ENCODE data around the gene FIGNL1.

The FIGNL1 gene

GRCh38 chr7:50426280-50427045, 23.7 kb downstream of the FIGNL1 start:
- DNase-seq: no peak

GRCh38 chr7:50425318-50425717, 24.8 kb downstream of the FIGNL1 start:
- DNase-seq: no peak

GRCh38 chr7:50423860-50424259, 26.3 kb downstream of the FIGNL1 start:
- DNase-seq: no peak

DNA sequence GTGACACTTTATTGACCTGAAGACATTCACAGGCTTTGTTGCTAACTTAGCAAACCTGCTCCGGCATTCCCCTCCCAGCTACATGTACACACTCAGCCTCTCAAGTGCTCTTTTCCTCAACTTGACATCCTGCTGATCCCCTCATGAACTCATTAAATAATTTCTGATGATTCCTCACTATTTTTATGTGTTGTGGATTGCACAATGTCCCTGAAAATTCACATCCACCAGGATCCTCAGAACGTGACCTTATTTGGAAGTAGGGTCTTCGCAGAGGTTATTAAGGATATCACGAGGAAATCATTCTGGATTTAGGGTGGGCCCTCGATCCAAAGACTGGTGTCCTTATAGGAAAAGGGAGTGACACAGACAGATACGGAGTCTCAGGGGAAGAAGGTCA, 27.3 kb downstream of the FIGNL1 start:
- DNase-seq: no peak

DNA sequence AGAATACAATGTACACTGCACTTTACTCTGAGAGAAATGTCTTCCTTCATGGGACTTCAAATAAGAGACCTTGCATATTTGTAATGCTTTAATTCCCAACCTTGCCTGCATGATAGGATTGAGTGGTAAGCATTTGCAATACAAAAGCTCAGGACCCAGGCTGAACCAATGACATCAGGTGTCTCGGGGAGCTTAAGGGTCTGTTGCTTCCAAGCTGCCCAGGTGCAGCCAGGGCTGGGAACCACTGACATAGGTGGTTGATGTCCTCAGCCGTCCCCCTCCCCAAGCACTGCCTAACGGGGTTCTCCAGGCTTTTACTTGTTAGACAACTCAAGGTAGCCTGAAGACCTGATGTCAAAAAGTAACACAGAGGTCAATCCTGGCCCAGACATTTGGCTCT, 29.1 kb downstream of the FIGNL1 start:
- DNase-seq: no peak

DNA sequence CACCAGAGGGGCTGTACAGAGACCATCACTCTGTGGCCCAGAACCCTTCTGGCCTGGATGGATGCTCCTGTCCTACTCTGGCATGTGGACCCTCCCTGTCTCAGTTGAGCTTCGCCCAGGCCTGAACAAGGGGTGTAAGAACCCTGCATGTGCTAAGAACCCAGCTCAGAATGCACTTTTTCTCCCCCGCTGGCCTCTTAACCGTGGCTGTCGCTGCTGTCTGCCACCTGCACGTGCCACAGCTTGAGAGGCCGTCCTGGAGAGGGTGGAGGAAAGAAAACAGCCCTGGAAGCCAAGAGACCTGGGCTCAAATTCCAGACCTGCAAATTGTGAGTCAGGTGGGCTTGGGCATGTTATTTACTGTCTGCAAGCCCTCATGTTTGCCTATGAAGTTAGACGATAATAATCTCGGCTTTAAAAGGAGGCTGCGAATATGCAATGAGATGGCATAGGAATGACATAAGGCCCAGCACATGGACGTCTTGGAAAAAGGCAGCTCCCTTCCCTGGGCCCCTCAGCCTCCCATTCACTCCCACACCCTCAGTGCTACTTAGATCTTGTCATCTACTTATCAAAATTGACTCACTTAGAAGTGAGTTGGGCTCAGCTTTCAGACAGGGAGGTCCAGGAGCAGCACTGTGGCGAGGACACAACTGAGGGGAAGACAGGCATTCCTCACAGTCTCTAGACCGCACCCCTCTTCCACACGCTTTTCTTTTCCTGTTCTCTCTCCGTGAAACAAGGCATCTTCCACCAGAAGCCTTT, 31.4 kb downstream of the FIGNL1 start:
- DNase-seq: no peak

GRCh38 chr7:50418086-50418515, 32.0 kb downstream of the FIGNL1 start:
- peak; percentile 79 for DNase-seq

DNA sequence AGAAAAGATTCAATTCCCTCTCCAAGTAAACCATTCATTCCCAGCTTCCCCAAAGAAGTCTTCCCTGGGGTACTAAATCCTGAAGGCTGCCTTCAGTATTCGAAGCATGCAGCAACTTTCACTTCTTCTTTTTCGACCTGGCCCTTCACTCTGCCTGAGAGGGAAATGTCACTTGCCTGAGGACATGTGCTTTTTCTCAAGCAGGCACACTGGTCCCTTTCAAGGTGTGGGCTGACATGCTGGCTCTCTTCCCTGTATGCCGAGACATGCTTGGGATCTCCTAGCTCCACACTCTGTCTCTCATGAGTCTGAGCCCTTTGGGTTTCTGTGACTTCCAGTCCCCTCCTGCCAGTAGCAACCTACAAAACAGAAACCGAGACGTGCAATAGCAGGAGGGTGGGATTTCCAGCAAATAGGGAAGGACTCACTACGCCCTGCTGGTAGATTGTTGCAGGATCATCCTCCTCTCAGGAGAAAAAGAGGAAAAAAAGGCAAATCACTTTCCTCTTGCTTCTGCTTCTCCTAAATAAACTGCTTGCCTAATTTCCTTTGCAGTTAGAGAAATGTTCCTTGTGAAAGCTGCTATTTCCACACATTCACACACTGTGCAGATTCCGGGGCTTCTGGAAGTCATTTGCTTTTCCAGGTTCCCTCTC, 33.5 kb downstream of the FIGNL1 start:
- DNase-seq: no peak

DNA sequence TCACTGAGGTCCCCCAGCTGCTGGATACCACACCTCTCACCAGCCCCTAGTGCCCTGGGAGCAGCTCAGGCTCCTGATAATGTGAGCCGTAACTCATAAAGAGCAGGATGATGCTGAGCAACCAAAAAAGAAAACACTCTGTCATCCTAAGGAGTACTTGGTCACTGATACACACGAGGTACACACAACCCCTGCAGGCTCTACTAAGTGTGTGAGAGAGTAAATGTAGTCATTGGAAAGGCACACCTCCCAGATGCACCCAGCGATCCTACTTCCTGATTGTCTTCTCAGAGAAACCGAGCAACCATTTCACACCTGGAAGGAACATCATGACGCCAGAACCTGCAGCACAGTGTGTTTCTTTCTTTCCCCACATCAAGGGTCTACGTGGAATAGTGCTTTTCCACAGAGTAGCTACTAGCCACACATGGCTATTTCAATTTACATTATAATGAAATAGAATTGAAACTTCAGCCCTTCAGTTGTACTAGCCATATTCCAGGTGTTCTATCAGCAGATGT, 34.2 kb downstream of the FIGNL1 start:
- no peak for DNase-seq

DNA sequence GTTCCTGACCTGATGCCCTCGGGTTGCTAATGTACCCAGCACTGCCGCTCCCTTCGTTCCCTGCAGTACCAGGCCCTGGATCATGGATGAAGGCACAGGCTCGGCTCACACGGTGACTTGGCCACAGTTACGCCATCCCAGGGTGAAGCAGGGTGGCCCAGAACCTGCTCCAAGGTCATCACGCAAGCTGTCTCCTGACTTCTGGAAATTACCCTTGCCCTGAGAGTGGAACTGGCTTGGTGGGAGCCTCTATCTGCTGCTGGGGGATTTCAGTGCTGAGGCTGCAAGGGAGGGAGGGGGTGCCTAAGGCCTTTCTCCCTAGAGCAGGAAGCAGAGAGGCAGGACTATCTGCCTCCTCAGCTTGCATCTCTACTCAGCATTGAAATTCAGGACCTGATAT, 36.6 kb downstream of the FIGNL1 start:
- no peak for DNase-seq

- DNase-seq: no peak
Observed at GRCh38 chr7:50412973-50413372, 37.2 kb downstream of the FIGNL1 start.

- no peak for DNase-seq
Observed at GRCh38 chr7:50411332-50411731, 38.8 kb downstream of the FIGNL1 start.

DNA sequence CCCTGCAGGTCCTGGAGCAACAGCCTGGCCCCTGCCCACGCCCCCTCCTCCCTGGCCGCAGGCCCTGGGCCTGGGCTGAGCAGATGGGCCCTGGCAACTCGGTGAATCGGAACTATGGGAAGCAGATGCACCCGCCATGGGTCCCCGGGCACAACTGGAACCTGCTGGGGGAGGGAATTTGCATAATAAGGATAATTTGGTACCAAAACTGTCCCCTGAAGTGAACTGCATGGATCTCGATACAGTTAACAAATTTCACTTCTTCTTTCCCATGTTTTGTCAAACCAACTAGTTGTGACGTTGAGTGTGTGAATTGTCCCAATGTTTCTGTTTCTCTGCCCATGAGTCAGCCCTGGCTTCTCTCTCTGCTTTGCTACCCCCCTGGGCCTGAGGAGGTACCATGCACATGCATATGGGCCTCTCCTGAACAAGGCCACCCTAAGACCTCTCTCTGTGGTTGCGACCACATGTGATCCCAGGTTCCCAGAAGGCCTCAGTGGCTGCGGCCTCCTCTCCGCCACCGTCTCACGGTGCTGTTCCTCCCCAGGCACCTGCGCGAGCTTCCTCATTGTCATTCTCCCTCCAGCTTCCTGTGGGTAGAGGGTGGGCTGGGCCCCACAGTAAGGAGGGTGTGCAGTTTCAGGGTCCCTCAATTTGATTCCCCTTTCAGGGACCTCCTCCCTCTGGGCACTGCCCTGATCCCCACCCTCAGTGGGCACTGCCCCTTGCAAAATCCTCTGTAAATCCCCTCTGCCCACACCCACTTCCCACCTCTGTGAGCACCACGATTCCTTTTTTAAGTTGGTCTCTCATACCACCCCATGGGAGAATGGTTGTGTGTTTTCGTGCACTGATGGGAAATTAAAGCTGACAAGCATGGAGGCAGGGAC, 40.0 kb downstream of the FIGNL1 start:
- no peak for DNase-seq

DNA sequence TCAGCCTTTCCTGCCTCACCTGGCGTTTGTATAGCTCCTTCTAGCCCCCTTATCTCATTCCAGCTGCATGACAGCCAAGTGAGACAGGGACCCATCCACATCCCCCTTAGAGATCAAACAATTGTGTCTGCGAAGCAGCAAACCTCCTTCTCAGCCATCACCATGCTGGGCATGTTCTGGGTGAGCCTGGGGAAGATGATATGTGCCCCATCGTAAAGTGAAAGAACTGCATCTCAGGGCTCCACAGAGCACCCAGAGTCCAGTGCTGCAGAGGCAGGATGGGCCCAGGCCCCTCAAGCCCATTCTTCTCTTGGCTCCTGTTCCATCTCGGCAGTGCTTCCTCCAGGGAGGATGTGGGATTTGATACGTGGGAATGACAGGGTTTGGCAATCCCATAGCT, 43.2 kb downstream of the FIGNL1 start:
- DNase-seq: no peak

DNA sequence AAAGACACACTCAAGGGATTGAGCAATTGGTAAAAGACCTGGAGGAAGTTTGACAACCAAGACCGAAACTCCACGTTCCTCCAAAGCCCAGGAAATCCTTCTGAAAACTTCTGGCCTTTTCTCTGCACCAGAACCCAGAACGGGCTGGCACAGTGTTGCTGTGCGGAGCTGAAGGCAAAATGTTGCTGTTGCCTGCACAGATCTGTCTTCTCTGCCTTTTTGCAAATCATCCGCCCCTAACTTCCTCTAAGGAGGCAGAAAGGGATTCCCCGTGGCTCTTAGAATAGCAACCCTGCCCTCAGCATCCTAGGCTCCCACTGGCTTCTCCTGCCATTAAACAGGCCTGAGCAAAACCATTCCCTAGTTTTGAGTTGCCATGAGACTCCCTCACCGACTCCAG, 44.9 kb downstream of the FIGNL1 start:
- DNase-seq: no peak

- DNase-seq: no peak
Observed at GRCh38 chr7:50404392-50404791, 45.8 kb downstream of the FIGNL1 start.

DNA sequence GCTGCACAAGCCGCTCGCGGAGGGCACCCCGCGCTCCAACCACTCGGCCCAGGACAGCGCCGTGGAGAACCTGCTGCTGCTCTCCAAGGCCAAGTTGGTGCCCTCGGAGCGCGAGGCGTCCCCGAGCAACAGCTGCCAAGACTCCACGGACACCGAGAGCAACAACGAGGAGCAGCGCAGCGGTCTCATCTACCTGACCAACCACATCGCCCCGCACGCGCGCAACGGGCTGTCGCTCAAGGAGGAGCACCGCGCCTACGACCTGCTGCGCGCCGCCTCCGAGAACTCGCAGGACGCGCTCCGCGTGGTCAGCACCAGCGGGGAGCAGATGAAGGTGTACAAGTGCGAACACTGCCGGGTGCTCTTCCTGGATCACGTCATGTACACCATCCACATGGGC, 50.0 kb downstream of the FIGNL1 start:
- DNase-seq: no peak

GRCh38 chr7:50399635-50400034, 50.5 kb downstream of the FIGNL1 start:
- DNase-seq: no peak

- DNase-seq: no peak
Observed at GRCh38 chr7:50399206-50399605, 50.9 kb downstream of the FIGNL1 start.

DNA sequence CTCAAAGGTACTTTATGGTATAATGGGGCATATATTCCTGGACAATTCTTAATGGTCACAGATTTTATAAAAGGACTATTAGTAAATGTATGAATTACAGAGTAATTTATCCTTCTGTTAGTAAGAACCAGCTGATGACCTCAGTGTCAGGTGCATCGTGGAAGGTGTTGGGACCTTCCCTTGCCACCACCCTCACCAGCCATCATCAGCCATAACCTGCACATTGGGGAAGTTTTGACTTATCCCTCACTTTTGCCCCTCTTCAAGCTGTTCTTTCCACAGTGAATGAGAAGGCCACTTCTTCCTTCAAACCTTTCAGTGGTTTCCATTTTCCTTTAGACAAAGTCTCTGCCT, 52.2 kb downstream of the FIGNL1 start:
- no peak for DNase-seq

DNA sequence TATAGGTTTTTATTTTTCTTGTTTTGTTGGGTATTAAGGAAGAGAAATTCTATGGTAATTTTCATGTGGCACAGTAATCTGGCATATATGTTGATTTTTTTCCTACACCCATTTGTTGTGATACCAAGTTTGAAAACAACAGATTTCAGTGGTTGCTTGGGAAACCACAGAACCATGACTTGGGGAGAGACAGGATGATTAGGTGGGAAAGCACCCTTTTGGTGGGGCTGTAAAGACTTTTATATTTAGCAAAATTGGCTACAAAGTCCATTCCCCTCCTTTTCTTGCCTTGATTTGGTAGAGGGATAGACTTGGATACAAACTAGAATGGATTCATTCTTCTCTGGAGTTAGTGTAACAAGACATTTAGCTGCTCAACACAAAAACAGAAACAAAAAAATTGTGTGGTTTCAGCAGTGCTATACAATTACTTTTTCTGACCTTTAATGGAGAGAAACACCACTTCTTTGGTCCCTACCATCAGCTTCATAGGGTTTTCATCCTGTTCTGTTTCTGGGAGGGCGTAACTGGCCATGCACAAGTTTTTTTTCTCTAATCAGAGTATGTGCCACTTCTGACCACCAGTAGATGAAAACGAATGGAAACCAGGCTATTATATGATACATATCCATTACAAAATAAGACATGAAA, 52.7 kb downstream of the FIGNL1 start:
- DNase-seq: no peak

GRCh38 chr7:50396856-50397255, 53.3 kb downstream of the FIGNL1 start:
- DNase-seq: no peak
